OCI-LY3 (cell line): ENCODE results near the gene EGFLAM.

Source experiments
- H2AFZ ChIP-seq: fragments of 200-600, 300-600 bp; shearing (Covaris generic); 2 replicates; pipeline ENCODE4 v1.6.0; 2014; ENCODE audit warnings: antibody characterized with exemption, low read depth, low read length
- H3K27ac ChIP-seq: fragments of 200-600, 300-600 bp; sonication (generic); 2 replicates; pipeline ENCODE4 v1.5.1; 2014; ENCODE audit warnings: mild to moderate bottlenecking, low read length, moderate library complexity, mixed read lengths
- H3K27me3 ChIP-seq: fragments of 200-600, 300-600 bp; sonication (generic); 2 replicates; pipeline ENCODE4 v1.6.1; 2014; ENCODE audit warnings: low read depth, low read length, mixed read lengths
- H3K36me3 ChIP-seq: fragments of 200-600, 300-600 bp; sonication (generic); replicated peaks from 2 replicates; pipeline ENCODE3; 2014; ENCODE audit warnings: low read depth, low read length, mixed read lengths
- H3K4me1 ChIP-seq: fragments of 300-600, 200-600 bp; sonication (generic); 2 replicates; pipeline ENCODE4 v1.6.1; 2014; ENCODE audit warnings: low read length, mixed read lengths
- H3K4me2 ChIP-seq: fragments of 200-600, 300-600 bp; sonication (generic); 2 replicates; pipeline ENCODE4 v1.6.1; 2014; ENCODE audit warnings: low read length, mixed read lengths
- H3K4me3 ChIP-seq: fragments of 300-600, 200-600 bp; sonication (generic); 2 replicates; pipeline ENCODE4 v1.5.1; 2014; ENCODE audit warnings: antibody characterized with exemption, mild to moderate bottlenecking, low read length, moderate library complexity
- H3K79me2 ChIP-seq: fragments of 300-600, 200-600 bp; shearing (Covaris generic); 2 replicates; pipeline ENCODE4 v1.6.1; 2014; ENCODE audit warnings: mild to moderate bottlenecking, low read length, mixed read lengths
- H3K9ac ChIP-seq: fragments of 300-600, 200-600 bp; shearing (Covaris generic); 2 replicates; pipeline ENCODE4 v1.6.0; 2014; ENCODE audit warnings: mild to moderate bottlenecking, low read length, moderate library complexity
- H3K9me3 ChIP-seq: fragments of 200-600, 300-600 bp; shearing (Covaris generic); 2 replicates; pipeline ENCODE4 v1.6.1; 2014; ENCODE audit warnings: low read length, mixed read lengths; ENCODE audit not compliant: insufficient read depth
- H4K20me1 ChIP-seq: fragments of 200-600, 300-600 bp; sonication (generic); 2 replicates; pipeline ENCODE4 v1.6.1; 2016; ENCODE audit warnings: low read length, mixed read lengths; ENCODE audit not compliant: insufficient read depth
- EZH2phosphoT487 ChIP-seq: fragments of 200-600 bp; shearing (Covaris generic); IDR thresholded peaks from 2 replicates; pipeline ENCODE4 v1.6.1; 2018; ENCODE audit warnings: antibody characterized with exemption, mixed run types, low read depth
- TF ChIP-seq, protein P1 (sequence below): fragments of 200-600, 300-600 bp; sonication (generic); IDR thresholded peaks from 2 replicates; pipeline ENCODE4 v1.5.1; 2014; ENCODE audit warnings: antibody characterized with exemption, low read length, low read depth

The EGFLAM gene

DNA sequence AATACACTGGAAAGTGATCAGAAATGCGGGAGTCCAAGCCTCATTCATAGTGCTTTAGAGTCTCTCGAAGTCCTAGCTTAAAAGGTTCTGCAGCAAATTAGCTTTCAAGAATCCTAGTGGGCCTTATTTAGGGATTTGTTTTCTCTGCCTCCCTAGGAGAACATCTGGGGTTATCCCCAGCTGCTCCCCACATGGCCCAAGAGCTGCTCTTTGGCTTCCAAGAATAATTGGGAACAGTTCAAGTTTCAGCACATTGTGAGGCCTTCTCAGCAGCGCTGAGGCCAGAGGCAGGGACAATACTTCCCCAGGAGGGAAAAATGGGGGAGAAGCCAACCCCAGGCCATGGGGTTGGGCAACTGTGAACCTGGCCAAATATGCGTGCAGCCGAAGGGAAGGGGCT is 189.4 kb downstream of the EGFLAM start:
- Histone ChIP-seq H3K4me1 (no peaks in the 10 kb centered on the region), H3K27ac (no peak overlapping the region), H4K20me1 (peaks cover 44% of the 10 kb centered on the region), H3K36me3 (no peaks in the 10 kb centered on the region), H3K4me2 (no peak overlapping the region), H3K9ac (no peak overlapping the region), H3K27me3 (peaks cover 61% of the 10 kb centered on the region), H3K4me3 (no peak overlapping the region), H3K9me3 (no peaks in the 10 kb centered on the region), H2AFZ (no peak overlapping the region), H3K79me2 (no peaks in the 10 kb centered on the region)
- no peak for TF ChIP-seq EZH2phosphoT487
- TF ChIP-seq, protein P1, sequence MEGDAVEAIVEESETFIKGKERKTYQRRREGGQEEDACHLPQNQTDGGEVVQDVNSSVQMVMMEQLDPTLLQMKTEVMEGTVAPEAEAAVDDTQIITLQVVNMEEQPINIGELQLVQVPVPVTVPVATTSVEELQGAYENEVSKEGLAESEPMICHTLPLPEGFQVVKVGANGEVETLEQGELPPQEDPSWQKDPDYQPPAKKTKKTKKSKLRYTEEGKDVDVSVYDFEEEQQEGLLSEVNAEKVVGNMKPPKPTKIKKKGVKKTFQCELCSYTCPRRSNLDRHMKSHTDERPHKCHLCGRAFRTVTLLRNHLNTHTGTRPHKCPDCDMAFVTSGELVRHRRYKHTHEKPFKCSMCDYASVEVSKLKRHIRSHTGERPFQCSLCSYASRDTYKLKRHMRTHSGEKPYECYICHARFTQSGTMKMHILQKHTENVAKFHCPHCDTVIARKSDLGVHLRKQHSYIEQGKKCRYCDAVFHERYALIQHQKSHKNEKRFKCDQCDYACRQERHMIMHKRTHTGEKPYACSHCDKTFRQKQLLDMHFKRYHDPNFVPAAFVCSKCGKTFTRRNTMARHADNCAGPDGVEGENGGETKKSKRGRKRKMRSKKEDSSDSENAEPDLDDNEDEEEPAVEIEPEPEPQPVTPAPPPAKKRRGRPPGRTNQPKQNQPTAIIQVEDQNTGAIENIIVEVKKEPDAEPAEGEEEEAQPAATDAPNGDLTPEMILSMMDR: no peak

DNA sequence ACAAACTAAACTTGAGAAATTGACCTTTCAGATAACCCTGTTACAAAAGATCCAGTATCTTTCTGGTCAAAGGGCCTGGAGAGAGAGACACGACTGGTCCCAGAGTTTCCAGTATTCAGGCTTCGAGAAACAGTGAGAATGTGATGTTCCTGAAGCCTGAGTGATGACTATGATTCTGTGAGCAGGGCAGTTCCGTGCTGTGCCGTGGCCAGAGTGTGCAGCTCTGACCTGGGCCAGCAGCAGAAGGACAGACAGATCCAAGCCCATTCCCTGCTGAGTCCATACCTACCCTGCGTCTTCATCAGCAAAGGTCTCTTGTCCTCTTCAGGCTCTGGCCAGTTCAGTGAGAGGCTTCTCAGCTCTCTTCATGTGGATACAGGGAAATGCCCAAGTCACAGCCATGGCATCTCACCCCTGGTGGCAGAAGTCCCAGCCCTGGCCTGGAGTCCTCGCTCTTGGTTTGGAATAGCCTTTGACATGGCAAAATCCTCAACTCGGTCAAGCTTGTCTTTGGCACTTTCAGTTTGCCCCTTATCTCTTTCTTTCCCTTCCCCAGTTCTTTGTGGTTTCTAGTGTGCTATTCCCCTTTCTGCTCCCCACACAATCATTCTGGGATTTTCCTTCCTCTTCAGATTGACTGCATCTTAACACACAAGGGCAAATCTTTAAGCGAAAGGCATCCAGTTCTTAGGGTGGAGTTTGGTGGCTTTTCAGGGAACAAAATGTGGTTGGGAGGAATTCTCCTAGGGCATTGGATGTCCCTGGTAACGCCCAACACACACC is 190.4 kb downstream of the EGFLAM start:
- no peaks in the 10 kb centered on the region for H3K79me2 ChIP-seq
- peaks cover 6% of the 10 kb centered on the region for H3K4me1 ChIP-seq
- TF ChIP-seq, protein P1: no peak
- TF ChIP-seq EZH2phosphoT487: no peak
- H3K9me3 ChIP-seq: no peaks in the 10 kb centered on the region
- H3K9ac ChIP-seq: no peak overlapping the region
- H3K36me3 ChIP-seq: no peaks in the 10 kb centered on the region
- no peak overlapping the region for H3K4me3 ChIP-seq
- no peak overlapping the region for H2AFZ ChIP-seq
- peaks cover 62% of the 10 kb centered on the region for H3K27me3 ChIP-seq
- H3K4me2 ChIP-seq: no peak overlapping the region
- H4K20me1 ChIP-seq: peaks cover 53% of the 10 kb centered on the region
- no peak overlapping the region for H3K27ac ChIP-seq

GRCh38 chr5:38450627-38451026 is 192.3 kb downstream of the EGFLAM start:
- H3K79me2 ChIP-seq: no peaks in the 10 kb centered on the region
- H3K36me3 ChIP-seq: no peaks in the 10 kb centered on the region
- TF ChIP-seq EZH2phosphoT487: no peak
- TF ChIP-seq, protein P1: no peak
- no peak overlapping the region for H3K4me2 ChIP-seq
- H3K9me3 ChIP-seq: no peaks in the 10 kb centered on the region
- H2AFZ ChIP-seq: no peak overlapping the region
- peaks cover 77% of the 10 kb centered on the region for H3K27me3 ChIP-seq
- H3K4me3 ChIP-seq: no peak overlapping the region
- H3K4me1 ChIP-seq: peaks cover 8% of the 10 kb centered on the region
- H4K20me1 ChIP-seq: peaks cover 67% of the 10 kb centered on the region
- H3K27ac ChIP-seq: no peak overlapping the region
- no peak overlapping the region for H3K9ac ChIP-seq

DNA sequence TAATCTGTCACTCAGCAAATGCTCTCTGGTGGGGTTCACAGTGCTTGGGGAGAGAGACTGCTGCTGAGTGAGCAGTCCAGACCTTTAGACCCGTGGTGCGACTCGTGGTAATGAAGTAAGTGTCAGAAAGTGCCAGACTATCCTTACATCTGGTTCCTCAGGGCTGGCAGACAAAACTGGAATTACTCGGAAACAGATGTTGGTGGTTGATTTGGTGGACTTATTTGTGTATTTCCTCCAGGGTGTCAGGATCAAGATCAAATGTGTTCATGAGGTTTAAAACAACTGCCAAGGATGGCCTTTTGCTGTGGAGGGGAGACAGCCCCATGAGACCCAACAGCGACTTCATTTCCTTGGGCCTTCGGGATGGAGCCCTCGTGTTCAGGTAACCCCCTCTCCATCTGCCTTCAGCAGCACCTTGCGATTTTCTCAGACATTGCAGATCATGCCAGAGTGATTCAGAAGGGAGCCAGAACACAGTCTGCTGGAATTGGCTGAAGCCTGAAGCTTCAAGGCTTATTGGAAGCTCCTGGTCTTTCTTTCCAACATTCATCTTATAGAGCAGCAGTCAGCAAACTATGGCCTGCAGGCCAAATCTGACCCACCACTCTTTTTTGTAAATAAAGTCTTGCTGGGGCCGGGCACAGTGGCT is 192.8 kb downstream of the EGFLAM start:
- Histone ChIP-seq H3K4me3 (no peak overlapping the region), H3K27ac (no peak overlapping the region), H4K20me1 (peaks cover 72% of the 10 kb centered on the region), H3K9me3 (no peaks in the 10 kb centered on the region), H3K36me3 (no peaks in the 10 kb centered on the region), H3K79me2 (no peaks in the 10 kb centered on the region), H3K9ac (no peak overlapping the region), H3K27me3 (peaks cover 82% of the 10 kb centered on the region), H3K4me2 (no peak overlapping the region), H3K4me1 (peaks cover 8% of the 10 kb centered on the region), H2AFZ (no peak overlapping the region)
- TF ChIP-seq EZH2phosphoT487: no peak
- TF ChIP-seq, protein P1: no peak
